Activated T-cell treated with anti-CD3 and anti-CD28 coated beads for 48 hours (primary cell): Measurements from ENCODE around the gene ARPC3.
A peak's percentile ranks its signal among the peaks of the same experiment; 100 is the strongest.
"Not testable (repeated sequence)": the region's sequence is repeated elsewhere in the genome, so short reads cannot be mapped to it uniquely, and the experiment has no call there.

ENCODE experiments used
- DNase-seq: peaks from one replicate; pipeline ENCODE4 v3.0.0-alpha.2; 2020; ENCODE audit warnings: low read depth

ARPC3 gene

DNA sequence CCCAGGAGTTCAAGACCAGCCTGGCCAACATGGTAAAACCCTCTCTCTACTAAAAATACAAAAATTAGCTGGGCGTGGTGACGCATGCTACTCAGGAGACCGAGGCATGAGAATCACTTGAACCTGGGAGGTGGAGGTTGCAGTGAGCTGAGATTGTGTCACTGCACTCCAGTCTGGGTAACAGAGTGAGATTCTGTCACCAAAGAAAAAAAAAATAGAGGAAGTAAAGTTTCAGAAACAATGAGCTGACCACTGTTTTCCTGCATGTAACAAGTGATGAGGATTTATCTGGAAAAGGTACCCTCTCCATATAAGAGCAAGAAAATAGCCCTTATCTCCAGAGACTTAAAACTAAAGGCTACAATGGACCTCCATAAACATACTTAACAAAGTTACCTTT lies 33.0 kb downstream of the ARPC3 start:
- DNase-seq: not testable (repeated sequence)

- not testable (repeated sequence) for DNase-seq
Observed at GRCh38 chr12:110410086-110410485, 40.1 kb downstream of the ARPC3 start.

- DNase-seq: not testable (repeated sequence)
Observed at GRCh38 chr12:110405126-110405662, 44.9 kb downstream of the ARPC3 start.

- DNase-seq: peak; percentile 62
Observed at GRCh38 chr12:110403976-110404682, 46.0 kb downstream of the ARPC3 start.

DNA sequence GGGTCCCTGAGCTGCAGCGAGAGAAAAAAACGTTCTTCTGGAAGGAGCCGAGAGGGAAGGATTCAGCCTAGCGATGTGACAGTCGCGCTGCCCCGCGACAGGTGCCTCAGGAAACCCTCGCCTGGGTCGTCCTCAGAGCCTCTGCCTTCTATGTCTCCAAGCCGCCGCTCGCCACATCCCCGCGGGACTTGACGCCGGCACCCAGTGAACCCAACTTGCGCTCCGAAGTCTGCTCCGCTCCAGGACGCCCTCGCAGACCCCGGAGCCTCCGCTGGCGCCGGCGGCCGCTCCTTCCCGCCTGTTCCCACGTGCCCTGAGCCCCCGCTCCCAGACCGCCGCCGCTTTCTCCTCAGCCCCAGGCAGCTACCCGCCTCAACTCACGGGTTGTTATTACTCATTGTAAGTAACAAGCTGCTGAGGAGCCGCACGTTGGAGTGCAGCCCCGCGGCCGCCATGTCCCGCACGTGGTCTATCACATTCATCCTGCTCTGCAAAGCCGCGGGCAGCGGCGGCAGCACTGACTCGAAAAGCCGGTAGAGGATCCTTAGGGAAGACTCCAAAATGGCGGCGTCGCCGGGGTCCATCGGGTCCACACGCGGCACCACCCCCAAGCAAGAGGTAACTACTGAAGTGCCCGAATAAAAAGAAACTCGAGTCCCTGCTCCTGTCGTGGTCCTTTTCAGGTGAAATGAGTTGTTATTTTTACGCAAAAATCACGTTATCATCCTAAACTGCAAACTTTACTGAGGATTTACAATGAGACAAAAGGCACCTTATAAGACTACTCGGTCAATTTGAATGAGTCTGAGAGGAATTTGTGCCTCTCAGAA lies 46.8 kb downstream of the ARPC3 start, which contains the start of gene ANAPC7:
Gene ANAPC7 (minus strand): TSS at position 563 of the 830 bp plus-strand sequence. CDS start 81 bp downstream, at position 482.
- DNase-seq: peak; percentile 82
